GM19328 (cell line): ENCODE results near the gene CROCC.

ENCODE experiments used
- ATAC-seq: cut with Tn5 transposase; IDR thresholded peaks from one replicate; pipeline ENCODE4 v1.9.1; 2021; ENCODE audit warnings: mild to moderate bottlenecking, moderate library complexity; ENCODE audit not compliant: unreplicated experiment

CROCC gene

GRCh38 chr1:16980473-16981268 lies 58.9 kb downstream of the CROCC start, which contains the start of gene MFAP2:
MFAP2 (minus strand) TSS chr1:16980620; CDS start chr1:16978273, 2,347 bp downstream.
- ATAC-seq: no peak

- no peak for ATAC-seq
Measured at GRCh38 chr1:16981269-16981849, 59.6 kb downstream of the CROCC start.

- ATAC-seq: no peak
Measured at GRCh38 chr1:16982902-16983301, 61.2 kb downstream of the CROCC start.

GRCh38 chr1:16983649-16984048 lies 61.9 kb downstream of the CROCC start:
- ATAC-seq: no peak

- ATAC-seq: no peak
Measured at GRCh38 chr1:16984717-16985116, 63.0 kb downstream of the CROCC start.

GRCh38 chr1:16986113-16986512 lies 64.4 kb downstream of the CROCC start:
- ATAC-seq: no peak

GRCh38 chr1:16986560-16986959 lies 64.8 kb downstream of the CROCC start:
- no peak for ATAC-seq

- no peak for ATAC-seq
Measured at GRCh38 chr1:16986962-16987361, 65.2 kb downstream of the CROCC start.

- no peak for ATAC-seq
Measured at GRCh38 chr1:16988210-16988609, 66.5 kb downstream of the CROCC start.

GRCh38 chr1:16989676-16990391 lies 68.1 kb downstream of the CROCC start:
- no peak for ATAC-seq

- ATAC-seq: no peak
Measured at GRCh38 chr1:16991571-16991970, 69.8 kb downstream of the CROCC start.

GRCh38 chr1:16992102-16992501 lies 70.4 kb downstream of the CROCC start:
- ATAC-seq: no peak

GRCh38 chr1:16992675-16993074 lies 70.9 kb downstream of the CROCC start:
- no peak for ATAC-seq

GRCh38 chr1:16993521-16994038 lies 71.8 kb downstream of the CROCC start:
- no peak for ATAC-seq

GRCh38 chr1:16996845-16997244 lies 75.1 kb downstream of the CROCC start:
- ATAC-seq: no peak

GRCh38 chr1:16998589-16998988 lies 76.9 kb downstream of the CROCC start:
- ATAC-seq: no peak

- no peak for ATAC-seq
Measured at GRCh38 chr1:16999863-17000262, 78.1 kb downstream of the CROCC start.

- ATAC-seq: no peak
Measured at GRCh38 chr1:17001760-17002523, 80.2 kb downstream of the CROCC start.

GRCh38 chr1:17002524-17002902 lies 80.8 kb downstream of the CROCC start:
- no peak for ATAC-seq

- no peak for ATAC-seq
Measured at GRCh38 chr1:17004466-17005364, 83.0 kb downstream of the CROCC start.
